K562 (cell line): ENCODE measurements around the gene DYNLT5. TPM values are rescaled to one million over a fixed set of nuclear protein-coding genes. Genes with fewer than 3 reads are reported as not detected.
A peak's percentile ranks its signal among the peaks of the same experiment; 100 is the strongest.

Experiments used
- ATAC-seq: fragments of 200-7000 bp; cut with Tn5 transposase; 3 replicates; pipeline ENCODE4 v1.9.1; 2020; ENCODE audit warnings: moderate library complexity
- BruUV-seq: library from RNA; stranded (reverse); fragments of 400-500 nt; replicated peaks from 2 replicates; lab custom pipeline; 2021; lab: Mats Ljungman, UMichigan
- CTCF ChIA-PET: fragments of 300-600 bp; formaldehyde crosslinking; extraction: SDS; loops from one replicate; lab custom pipeline; 2021; ENCODE audit warnings: low intra/inter-chr PET ratio; lab: Yijun Ruan, JAX
- POLR2A ChIA-PET: fragments of 300-600, 350-650 bp; sonication (Branson Sonifier 250); formaldehyde crosslinking; extraction: SDS; loops from one replicate; lab custom pipeline; 2021; ENCODE audit warnings: antibody characterized with exemption, inconsistent platforms; lab: Yijun Ruan, JAX
- DNase-seq, 4 experiments: peaks; one replicate each; pipeline versions ENCODE4 v3.0.0 to v3.0.0-alpha.2; 2011 to 2018; ENCODE audit warnings: low spot score in 3 of 4, mixed read lengths in 3 of 4; ENCODE audit errors: extremely low read depth in 1 of 4
- FAIRE-seq: peaks from 2 replicates; lab custom pipeline; 2011; peaks lifted over from hg19 to GRCh38; lab: Jason Lieb, UNC
- H2AFZ ChIP-seq: 2 replicates; pipeline ENCODE4 v1.6.0; 2011; ENCODE audit warnings: low read depth, low read length, control low read depth, inconsistent platforms
- H3K27ac ChIP-seq: fragments of 200-600 bp; 3 replicates; pipeline ENCODE4 v1.8.0; 2011; ENCODE audit warnings: low read depth, mild to moderate bottlenecking, control low read depth, inconsistent platforms, low read length, moderate library complexity, mixed read lengths; ENCODE audit errors: extremely low read depth
- H3K27me3 ChIP-seq, 2 experiments: fragments of 300-600 bp in 1 of 2; 2 replicates in 1 of 2; 3 replicates in 1 of 2; pipeline versions ENCODE4 v1.6.0 to v1.8.0; 2011; ENCODE audit warnings: inconsistent platforms in 2 of 2, low read length in 2 of 2, mild to moderate bottlenecking in 1 of 2, mixed read lengths in 1 of 2, moderate library complexity in 1 of 2; ENCODE audit not compliant: control insufficient read depth in 2 of 2, insufficient read depth in 2 of 2
- H3K36me3 ChIP-seq: fragments of 300-600 bp; 3 replicates; pipeline ENCODE4 v1.8.0; 2011; ENCODE audit warnings: mild to moderate bottlenecking, low read length, inconsistent platforms; ENCODE audit not compliant: control insufficient read depth, insufficient read depth
- H3K4me1 ChIP-seq, 2 experiments: fragments of 200-600 bp in 1 of 2; replicated peaks in 1 of 2; 2 replicates in 1 of 2; 3 replicates in 1 of 2; pipeline versions ENCODE4 v1.5.1 to v1.8.0; 2011; ENCODE audit warnings: inconsistent platforms in 2 of 2, low read length in 2 of 2, mild to moderate bottlenecking in 1 of 2, mixed read lengths in 1 of 2, moderate library complexity in 1 of 2; ENCODE audit not compliant: control insufficient read depth in 2 of 2, insufficient read depth in 2 of 2
- H3K4me2 ChIP-seq: 2 replicates; pipeline ENCODE4 v1.6.1; 2011; ENCODE audit warnings: low read length, control low read depth, inconsistent platforms, mixed read lengths; ENCODE audit not compliant: insufficient read depth
- H3K4me3 ChIP-seq: fragments of 200-600 bp; sonication (generic), shearing (Covaris generic); 2 replicates; pipeline ENCODE4 v1.5.1; 2016; ENCODE audit warnings: control low read depth, inconsistent platforms
- H3K79me2 ChIP-seq: fragments of 200-600 bp; 3 replicates; pipeline ENCODE4 v1.8.0; 2011; ENCODE audit warnings: low read length, inconsistent platforms; ENCODE audit not compliant: control insufficient read depth, insufficient read depth
- H3K9ac ChIP-seq, 2 experiments: 2 replicates each; pipeline versions ENCODE4 v1.6.0 to v1.6.1; 2011; ENCODE audit warnings: low read depth in 2 of 2, low read length in 2 of 2, control low read depth in 1 of 2, inconsistent platforms in 1 of 2, mild to moderate bottlenecking in 1 of 2, mixed read lengths in 1 of 2; ENCODE audit not compliant: insufficient read depth in 1 of 2
- H3K9me1 ChIP-seq: one replicate; pipeline ENCODE4 v1.6.0; 2011; ENCODE audit warnings: inconsistent platforms, mild to moderate bottlenecking, low read length, moderate library complexity; ENCODE audit not compliant: control insufficient read depth, insufficient read depth
- H3K9me3 ChIP-seq: replicated peaks from 2 replicates; pipeline ENCODE4 v1.5.1; 2011; ENCODE audit warnings: low read depth, low read length, inconsistent platforms; ENCODE audit not compliant: control insufficient read depth, insufficient read depth
- H4K20me1 ChIP-seq: replicated peaks from 2 replicates; pipeline ENCODE4 v1.6.1; 2011; ENCODE audit warnings: low read length, inconsistent platforms, mixed read lengths; ENCODE audit not compliant: control insufficient read depth, insufficient read depth
- BMI1 ChIP-seq: fragments of 150-350 bp; IDR thresholded peaks from 2 replicates; pipeline ENCODE4 v1.6.1; 2014; ENCODE audit warnings: low read length
- BRCA1 ChIP-seq, 2 experiments: fragments of 450-650 bp in 1 of 2; sonication (generic) in 1 of 2; formaldehyde crosslinking in 1 of 2; IDR thresholded peaks; 2 replicates each; pipeline versions ENCODE4 v1.5.0 to v1.6.1; 2017 to 2020; ENCODE audit warnings: mild to moderate bottlenecking in 1 of 2, missing genetic modification reagents in 1 of 2
- CEBPB ChIP-seq: fragments of 450-650 bp; IDR thresholded peaks from 2 replicates; pipeline ENCODE4 v1.6.1; 2016; ENCODE audit warnings: missing genetic modification characterization, missing compliant biosample characterization
- FOXA1 ChIP-seq: fragments of 450-650 bp; IDR thresholded peaks from 2 replicates; pipeline ENCODE4 v1.6.1; 2016; ENCODE audit warnings: mild to moderate bottlenecking, borderline replicate concordance
- FOXK2 ChIP-seq, 2 experiments: fragments of 450-650 bp; IDR thresholded peaks in 1 of 2; conservative IDR thresholded peaks in 1 of 2; 2 replicates each; pipeline ENCODE4 v1.6.1; 2016; ENCODE audit warnings: low read depth in 2 of 2, mild to moderate bottlenecking in 1 of 2
- HDAC1 ChIP-seq, 2 experiments: fragments of 450-650 bp; IDR thresholded peaks; 2 replicates each; pipeline ENCODE4 v1.6.1; 2016 to 2017; ENCODE audit warnings: inconsistent platforms in 1 of 2, mild to moderate bottlenecking in 1 of 2, moderate library complexity in 1 of 2
- NFE2L1 ChIP-seq: fragments of 450-650 bp; IDR thresholded peaks from 2 replicates; pipeline ENCODE4 v1.6.1; 2016; ENCODE audit warnings: missing genetic modification characterization, low read depth, mild to moderate bottlenecking, missing compliant biosample characterization, moderate library complexity, borderline replicate concordance
- NR2C2 ChIP-seq, 2 experiments: fragments of 200-800 bp in 1 of 2; sonication (Bioruptor generic) in 1 of 2; sonication (generic) in 1 of 2; formaldehyde crosslinking in 1 of 2; IDR thresholded peaks; 2 replicates each; pipeline versions ENCODE4 v1.6.1 to v1.8.0; 2016 to 2022; ENCODE audit warnings: mild to moderate bottlenecking in 1 of 2, missing compliant biosample characterization in 1 of 2, missing genetic modification characterization in 1 of 2, missing genetic modification reagents in 1 of 2
- POLR2AphosphoS5 ChIP-seq: IDR thresholded peaks from 2 replicates; pipeline ENCODE4 v1.6.1; 2011; ENCODE audit warnings: mild to moderate bottlenecking, low read depth, low read length, moderate library complexity; ENCODE audit not compliant: control insufficient read depth, insufficient read depth
- SIN3A ChIP-seq, 2 experiments: fragments of 150-350 bp in 1 of 2; IDR thresholded peaks; 2 replicates each; pipeline ENCODE4 v1.6.1; 2011 to 2016; ENCODE audit warnings: borderline replicate concordance in 2 of 2, low read depth in 2 of 2, low read length in 2 of 2, mild to moderate bottlenecking in 2 of 2, moderate library complexity in 2 of 2; ENCODE audit not compliant: control insufficient read depth in 1 of 2
- SMAD1 ChIP-seq: fragments of 150-350 bp; IDR thresholded peaks from 2 replicates; pipeline ENCODE4 v1.6.1; 2014; ENCODE audit warnings: low read length, low read depth; ENCODE audit not compliant: partially characterized antibody
- SNAPC5 ChIP-seq: fragments of 250-450 bp; sonication (Bioruptor Pico); IDR thresholded peaks from 2 replicates; pipeline ENCODE4 v1.8.0; 2021; ENCODE audit warnings: moderate library complexity, mild to moderate bottlenecking, inconsistent platforms
- THRAP3 ChIP-seq: fragments of 450-650 bp; IDR thresholded peaks from 2 replicates; pipeline ENCODE4 v1.6.1; 2016; ENCODE audit warnings: mild to moderate bottlenecking, inconsistent platforms, borderline replicate concordance
- UBTF ChIP-seq, 2 experiments: IDR thresholded peaks; 2 replicates each; pipeline ENCODE4 v1.6.1; 2012; ENCODE audit warnings: improper control_type of control experiment in 2 of 2, low read depth in 2 of 2, low read length in 2 of 2, borderline replicate concordance in 1 of 2
- ZNF263 ChIP-seq: sonication (generic); formaldehyde crosslinking; IDR thresholded peaks from 2 replicates; pipeline ENCODE4 v1.8.0; 2022; ENCODE audit warnings: mild to moderate bottlenecking, missing genetic modification reagents, borderline replicate concordance
- WGBS: fragments of 100-300 bp; shearing (Covaris generic); methylation state at CpG from one replicate; pipeline ENCODE4 v1.1.6; 2016; ENCODE audit warnings: low coverage, mixed read lengths; ENCODE audit not compliant: insufficient coverage; ENCODE audit errors: missing lambda C conversion rate; 5-methylcytosine and 5-hydroxymethylcytosine counted together
- in situ Hi-C: fragments of 300-500 bp; cut with MboI; formaldehyde crosslinking; loops from 4 replicates; pipeline ENCODE4 v1.15.0; 2018; ENCODE audit warnings: inconsistent platforms, mixed read lengths
- intact Hi-C: fragments of 100-400 bp; cut with micrococcal nuclease; formaldehyde crosslinking; loops from 2 replicates; pipeline ENCODE4 v1.14.2; 2022
- polyA plus RNA-seq, 8 experiments: library from polyadenylated mRNA; depleted of rRNA in 4 of 8; stranded (reverse) in 5 of 8; unstranded in 3 of 8; fragments of >200 nt; fragmentation: Nextera tagmentation in 2 of 8; fragmentation: Illumina TruSeq in 1 of 8; extraction: Ambion mirVana in 2 of 8; extraction: Trizol in 1 of 8; gene quantifications; 2 replicates each; pipeline versions ENCODE4 v1.2.1 to v1.2.3, GENCODE V29; 2011 to 2014; ENCODE audit warnings: inconsistent platforms in 1 of 8, missing spikeins in 1 of 8
- total RNA-seq, 7 experiments: library from RNA; depleted of rRNA in 6 of 7; stranded (reverse); fragments of >200 nt in 6 of 7; fragmentation: Illumina TruSeq in 2 of 7; extraction: Trizol in 2 of 7; gene quantifications; 2 replicates each; pipeline versions ENCODE4 v1.2.1 to v1.2.3, GENCODE V29; 2011 to 2021; ENCODE audit warnings: low replicate concordance in 1 of 7

DYNLT5 gene
- total and polyA plus RNA-seq, 9 of the 15 experiments (the other 6 are each of a cell fraction or from before 2014, with no cell fraction given), result not detected

GRCh38 chr1:66739401-66740157 is 12.7 kb upstream of the DYNLT5 start:
- no peak overlapping the region for H3K27ac ChIP-seq
- CTCF ChIA-PET, result no interaction called here
- no peak for TF ChIP-seq NFE2L1 (tag)
- TF ChIP-seq SIN3A (IDR thresholded peaks at IDR 0.05; ENCODE audit: borderline replicate concordance in 2 of 2, control insufficient read depth in 1 of 2, low read depth in 2 of 2, low read length in 2 of 2), result no peak
- TF ChIP-seq BRCA1 (IDR thresholded peaks at IDR 0.05), result no peak
- no peak for TF ChIP-seq BRCA1 (CRISPR knock-in tag; IDR thresholded peaks at IDR 0.05)
- no peak for TF ChIP-seq SMAD1
- TF ChIP-seq BMI1, result no peak
- TF ChIP-seq FOXK2 (conservative IDR thresholded peaks at IDR 0.05 in 1 of 2, IDR thresholded peaks at IDR 0.05 in 1 of 2; ENCODE audit: low read depth in 2 of 2), result no peak
- TF ChIP-seq NR2C2 (CRISPR knock-in tag; IDR thresholded peaks at IDR 0.05), result no peak
- TF ChIP-seq NR2C2 (tag; IDR thresholded peaks at IDR 0.05), result 0 out of 2 replicates have a peak, but pooled peaks have one; percentile 25
- no peak for TF ChIP-seq UBTF (IDR thresholded peaks at IDR 0.05; ENCODE audit: borderline replicate concordance in 1 of 2, low read depth in 2 of 2, low read length in 2 of 2)
- TF ChIP-seq ZNF263 (CRISPR knock-in tag), result peak; percentile 59
- no peak for TF ChIP-seq CEBPB (tag)
- TF ChIP-seq FOXA1, result no peak
- no peak for TF ChIP-seq HDAC1 (IDR thresholded peaks at IDR 0.05)
- TF ChIP-seq THRAP3, result no peak
- TF ChIP-seq POLR2AphosphoS5, result no peak
- no peak for TF ChIP-seq SNAPC5 (CRISPR knock-in tag)
- TF ChIP-seq, all 486 proteins: peak for 2
- Histone ChIP-seq H3K27me3 (no peaks in the 10 kb centered on the region), H4K20me1 (no peaks in the 10 kb centered on the region), H3K9ac (no peak overlapping the region; a peak in 1 of 4 replicates), H3K36me3 (no peaks in the 10 kb centered on the region), H3K4me3 (no peak overlapping the region), H3K9me1 (no peaks in the 10 kb centered on the region), H3K79me2 (no peaks in the 10 kb centered on the region), H3K4me2 (no peak overlapping the region; the same call in 1 of the 2 replicates), H2AFZ (peak overlapping the region; percentile 68), H3K4me1 (peaks cover 0 to 8% of the 10 kb centered on the region in 2 experiments; a peak in 1 of 5 replicates), H3K9me3 (no peaks in the 10 kb centered on the region)
- peak; percentile 87 for ATAC-seq
- POLR2A ChIA-PET, result interaction anchor here (0.6 to 2.7 kb wide), 2 partner anchors 18 to 835 kb away, joined by 3 to 13 read pairs; no protein-coding TSS in a partner anchor
- intact Hi-C loops (no loop called here), in situ Hi-C loops (no loop called here)
- BruUV-seq, result no TSS peak
- 52% methylated on average over 9 of the region's 9 CpGs for WGBS
- FAIRE-seq, result no peak
- DNase-seq, result peak in 1 of 4 experiments; percentile 54
